H1 (cell line): Measurements from ENCODE around the gene SLC35F6.

Experiments used
- CTCF ChIP-seq, 3 experiments: IDR thresholded peaks; 1 replicate in 2 of 3; 2 replicates in 1 of 3; pipeline versions ENCODE4 v1.5.1 to v1.6.1; 2011; ENCODE audit warnings: low read length in 3 of 3, mild to moderate bottlenecking in 3 of 3, inconsistent platforms in 2 of 3, low read depth in 1 of 3, moderate library complexity in 1 of 3; ENCODE audit not compliant: insufficient read depth in 1 of 3; ENCODE audit errors: control extremely low read depth in 1 of 3
- EP300 ChIP-seq, 2 experiments: IDR thresholded peaks; 1 replicate in 1 of 2; 2 replicates in 1 of 2; pipeline ENCODE4 v1.6.1; 2011 to 2012; ENCODE audit warnings: low read depth in 2 of 2, low read length in 2 of 2, mild to moderate bottlenecking in 2 of 2, borderline replicate concordance in 1 of 2, inconsistent platforms in 1 of 2, moderate library complexity in 1 of 2
- EZH2 ChIP-seq: fragments of 200-600 bp; sonication (generic); IDR thresholded peaks from 2 replicates; pipeline ENCODE4 v1.7.1; 2012; ENCODE audit warnings: low read depth, mild to moderate bottlenecking, moderate library complexity, low read length, inconsistent platforms; ENCODE audit not compliant: severe bottlenecking
- GABPA ChIP-seq: IDR thresholded peaks from 2 replicates; pipeline ENCODE4 v1.6.1; 2011; ENCODE audit warnings: mild to moderate bottlenecking, low read length, moderate library complexity, borderline replicate concordance; ENCODE audit not compliant: insufficient read depth
- HDAC2 ChIP-seq, 2 experiments: fragments of 300-600 bp in 1 of 2; sonication (generic) in 1 of 2; IDR thresholded peaks; 2 replicates each; pipeline ENCODE4 v1.6.1; 2011 to 2012; ENCODE audit warnings: low read depth in 2 of 2, low read length in 2 of 2, mild to moderate bottlenecking in 2 of 2, moderate library complexity in 2 of 2, borderline replicate concordance in 1 of 2, inconsistent platforms in 1 of 2
- MAX ChIP-seq: IDR thresholded peaks from 2 replicates; pipeline ENCODE4 v1.6.1; 2012; ENCODE audit warnings: inconsistent platforms
- POLR2A ChIP-seq, 2 experiments: IDR thresholded peaks; 1 replicate in 1 of 2; 2 replicates in 1 of 2; pipeline ENCODE4 v1.6.1; 2011; ENCODE audit warnings: low read depth in 2 of 2, low read length in 2 of 2, mild to moderate bottlenecking in 2 of 2; ENCODE audit errors: control extremely low read depth in 1 of 2
- SIN3A ChIP-seq, 2 experiments: IDR thresholded peaks in 1 of 2; conservative IDR thresholded peaks in 1 of 2; 2 replicates each; pipeline ENCODE4 v1.6.1; 2011 to 2012; ENCODE audit warnings: low read length in 2 of 2, improper control_type of control experiment in 1 of 2, low read depth in 1 of 2, mild to moderate bottlenecking in 1 of 2
- SP1 ChIP-seq: IDR thresholded peaks from 2 replicates; pipeline ENCODE4 v1.6.1; 2011; ENCODE audit warnings: low read depth, low read length

DNA sequence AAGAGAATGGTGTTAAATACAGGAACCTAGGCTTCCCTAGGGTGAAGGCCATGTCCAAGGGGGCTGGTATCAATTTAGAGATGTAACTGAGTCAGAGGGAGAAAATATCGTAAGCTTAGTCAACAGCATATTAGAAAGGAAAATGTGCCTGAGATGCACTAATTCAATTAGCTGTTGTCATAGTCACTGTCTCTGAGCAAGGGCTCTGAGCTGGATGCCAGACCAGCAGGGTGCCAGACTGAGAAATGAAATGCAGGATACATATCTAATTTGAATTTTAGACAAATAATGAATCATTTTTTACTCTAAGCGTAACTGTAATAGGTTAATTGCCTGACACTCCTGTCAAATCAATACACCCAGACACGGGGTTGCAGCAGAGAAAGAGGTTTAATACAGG lies 11.4 kb upstream of the SLC35F6 start:
- no peak for TF ChIP-seq EP300 (IDR thresholded peaks at IDR 0.05; ENCODE audit: borderline replicate concordance in 1 of 2, low read depth in 2 of 2, low read length in 2 of 2)
- no peak for TF ChIP-seq POLR2A (IDR thresholded peaks at IDR 0.05; ENCODE audit: control extremely low read depth in 1 of 2, low read depth in 2 of 2, low read length in 2 of 2)
- no peak for TF ChIP-seq SP1
- no peak for TF ChIP-seq GABPA
- TF ChIP-seq SIN3A (conservative IDR thresholded peaks at IDR 0.05 in 1 of 2, IDR thresholded peaks at IDR 0.05 in 1 of 2; ENCODE audit: low read depth in 1 of 2, low read length in 2 of 2), result no peak
- no peak for TF ChIP-seq CTCF (IDR thresholded peaks at IDR 0.05; ENCODE audit: control extremely low read depth in 1 of 3, insufficient read depth in 1 of 3, low read depth in 1 of 3, low read length in 3 of 3)
- no peak for TF ChIP-seq EZH2
- no peak for TF ChIP-seq HDAC2 (IDR thresholded peaks at IDR 0.05; ENCODE audit: borderline replicate concordance in 1 of 2, low read depth in 2 of 2, low read length in 2 of 2)
- no peak for TF ChIP-seq MAX
